Uterus (tissue), 4 donors: ENCODE results near the gene HLTF. TPM values are rescaled to one million over a fixed set of nuclear protein-coding genes. Genes with fewer than 3 reads are reported as not detected.

Experiments
- DNase-seq, 2 donors: peaks; one replicate each; pipeline ENCODE4 v3.0.0-alpha.2; 2019 to 2020
- H3K27ac ChIP-seq, 2 donors: fragments of 200-600 bp; sonication (generic); 1 replicate in 1 of 2; 2 replicates in 1 of 2; pipeline ENCODE4 v1.5.1; 2016 to 2018
- H3K27me3 ChIP-seq, 2 donors: fragments of 200-600 bp; sonication (generic); one replicate each; pipeline ENCODE4 v1.5.1; 2018 to 2019; ENCODE audit warnings: control low read depth in 1 of 2
- H3K36me3 ChIP-seq, 2 donors: fragments of 200-600 bp; sonication (generic); one replicate each; pipeline ENCODE4 v1.5.1; 2019; ENCODE audit warnings: control low read depth in 1 of 2
- H3K4me1 ChIP-seq, 2 donors: fragments of 200-600 bp; sonication (generic); one replicate each; pipeline ENCODE4 v1.5.1; 2018 to 2019; ENCODE audit warnings: control low read depth in 1 of 2
- H3K4me3 ChIP-seq, 2 donors: fragments of 200-600 bp; sonication (generic); 1 replicate in 1 of 2; 2 replicates in 1 of 2; pipeline ENCODE4 v1.5.1; 2018 to 2019; ENCODE audit warnings: mild to moderate bottlenecking in 1 of 2
- H3K9me3 ChIP-seq, 2 donors: fragments of 200-600 bp; sonication (generic); one replicate each; pipeline ENCODE4 v1.5.1; 2019; ENCODE audit warnings: control low read depth in 1 of 2
- CTCF ChIP-seq, 4 experiments: fragments of 200-600 bp in 2 of 4; fragments of 450-650 bp in 2 of 4; sonication (generic) in 2 of 4; IDR thresholded peaks; one replicate each; pipeline ENCODE4 v1.5.1; 2016 to 2019; ENCODE audit warnings: antibody characterized with exemption in 4 of 4, mild to moderate bottlenecking in 2 of 4, moderate library complexity in 1 of 4
- POLR2A ChIP-seq, 2 donors: fragments of 450-650 bp; IDR thresholded peaks; one replicate each; pipeline ENCODE4 v1.6.1; 2016; ENCODE audit warnings: antibody characterized with exemption in 2 of 2, mild to moderate bottlenecking in 1 of 2, moderate library complexity in 1 of 2
- intact Hi-C: fragments of 100-400 bp; cut with DNase I; formaldehyde crosslinking; loops from one replicate; pipeline ENCODE4 v1.15.1; 2023; ENCODE audit warnings: low total_unique reads
- total RNA-seq, 4 donors: library from RNA; depleted of rRNA in 3 of 4; stranded (reverse); fragments of >200 nt in 3 of 4; gene quantifications; one replicate each; pipeline versions ENCODE4 v1.1.0 to v1.2.4, GENCODE V29; 2014 to 2023
- donor health status: DM: yes; HTN: yes; CAD: no.

Gene HLTF
- total RNA-seq, 4 donors from 2014 or later, result 21.5 to 80.1 (median 38.0) TPM

- no peak for DNase-seq
- Histone ChIP-seq H3K27ac (no peak overlapping the region), H3K4me3 (no peak overlapping the region), H3K36me3 (no peaks in the 10 kb centered on the region), H3K27me3 (no peaks in the 10 kb centered on the region), H3K9me3 (no peaks in the 10 kb centered on the region), H3K4me1 (peaks cover 0 to 9% of the 10 kb centered on the region in 2 donors)
- intact Hi-C loops, result no loop called here
- TF ChIP-seq CTCF (IDR thresholded peaks at IDR 0.05) (no peak), POLR2A (IDR thresholded peaks at IDR 0.05) (no peak)
Measured at GRCh38 chr3:149080011-149080698, 6.2 kb downstream of the HLTF start.

- DNase-seq, result no peak
- H3K4me1 ChIP-seq, result peaks cover 0 to 4% of the 10 kb centered on the region in 2 donors
- peak overlapping the region; percentile 16 to 54 for H3K27ac ChIP-seq
- H3K4me3 ChIP-seq, result no peak overlapping the region
- TF ChIP-seq POLR2A (IDR thresholded peaks at IDR 0.05) (no peak), CTCF (IDR thresholded peaks at IDR 0.05) (no peak)
- no peaks in the 10 kb centered on the region for H3K36me3 ChIP-seq
- intact Hi-C loops, result no loop called here
- no peaks in the 10 kb centered on the region for H3K9me3 ChIP-seq
- no peaks in the 10 kb centered on the region for H3K27me3 ChIP-seq
Measured at GRCh38 chr3:149077628-149078027, 8.7 kb downstream of the HLTF start.

GRCh38 chr3:149067883-149068282, 18.4 kb downstream of the HLTF start:
- no peaks in the 10 kb centered on the region for H3K9me3 ChIP-seq
- H3K36me3 ChIP-seq, result no peaks in the 10 kb centered on the region
- no peak overlapping the region for H3K4me3 ChIP-seq
- intact Hi-C loops, result no loop called here
- no peak overlapping the region for H3K27ac ChIP-seq
- H3K4me1 ChIP-seq, result no peaks in the 10 kb centered on the region
- H3K27me3 ChIP-seq, result no peaks in the 10 kb centered on the region
- no peak for DNase-seq
- no peak for TF ChIP-seq CTCF (IDR thresholded peaks at IDR 0.05)
- TF ChIP-seq POLR2A (IDR thresholded peaks at IDR 0.05), result no peak

GRCh38 chr3:149061776-149062175, 24.6 kb downstream of the HLTF start:
- Histone ChIP-seq H3K4me3 (no peak overlapping the region), H3K9me3 (no peaks in the 10 kb centered on the region), H3K27ac (no peak overlapping the region), H3K4me1 (no peaks in the 10 kb centered on the region), H3K27me3 (no peaks in the 10 kb centered on the region), H3K36me3 (no peaks in the 10 kb centered on the region)
- intact Hi-C loops, result no loop called here
- TF ChIP-seq POLR2A (IDR thresholded peaks at IDR 0.05), result no peak
- TF ChIP-seq CTCF (IDR thresholded peaks at IDR 0.05), result no peak
- no peak for DNase-seq

- H3K27ac ChIP-seq, result no peak overlapping the region
- no peak for DNase-seq
- intact Hi-C loops, result no loop called here
- TF ChIP-seq CTCF (IDR thresholded peaks at IDR 0.05), result no peak
- no peak for TF ChIP-seq POLR2A (IDR thresholded peaks at IDR 0.05)
- H3K9me3 ChIP-seq, result no peaks in the 10 kb centered on the region
- no peak overlapping the region for H3K4me3 ChIP-seq
- no peaks in the 10 kb centered on the region for H3K36me3 ChIP-seq
- no peaks in the 10 kb centered on the region for H3K27me3 ChIP-seq
- no peaks in the 10 kb centered on the region for H3K4me1 ChIP-seq
Measured at GRCh38 chr3:149058602-149059001, 27.7 kb downstream of the HLTF start.
